ENCODE measurements around the gene SYDE1. TPM values are rescaled to one million over a fixed set of nuclear protein-coding genes. Genes with fewer than 3 reads are reported as not detected.

Gene SYDE1
- total RNA-seq, 1 experiment from 2014 or later = 47.7 TPM

GRCh38 chr19:15137777-15138176, 30.6 kb downstream of the SYDE1 start:
- intact Hi-C loops (cut with micrococcal nuclease; ENCODE audit: unreplicated experiment) (no loop called here), in situ Hi-C loops (cut with HindIII; ENCODE audit: low pct_unique_long_range_greater_than_20kb, low sequenced_read_pairs) (no loop called here)
- DNase-seq (ENCODE audit: low read depth, low spot score) (no peak), ATAC-seq (no peak)
- Histone ChIP-seq H3K27ac (ENCODE audit: low read length) (no peak overlapping the region), H3K36me3 (ENCODE audit: control insufficient read depth, insufficient read depth, low read length) (no peaks in the 10 kb centered on the region), H3K9me3 (ENCODE audit: control insufficient read depth, insufficient read depth, low read depth, low read length) (peaks cover 6% of the 10 kb centered on the region; the same call in 1 of the 2 replicates), H3K27me3 (ENCODE audit: control insufficient read depth, insufficient read depth, low read length) (no peaks in the 10 kb centered on the region), H3K4me1 (ENCODE audit: control insufficient read depth, insufficient read depth, low read length) (no peaks in the 10 kb centered on the region), H3K4me3 (ENCODE audit: low read depth in 2 of 2, low read length in 2 of 2) (no peak overlapping the region)
- POLR2A ChIA-PET = no interaction called here
- BruUV-seq (replicated peaks) = no TSS peak
- TF ChIP-seq REST (IDR thresholded peaks at IDR 0.05; ENCODE audit: insufficient read depth in 1 of 2, low read depth in 2 of 2, low read length in 1 of 2) = no peak
- CTCF ChIA-PET = no interaction called here

- BruUV-seq (replicated peaks) = no TSS peak
- Histone ChIP-seq H3K9me3 (ENCODE audit: control insufficient read depth, insufficient read depth, low read depth, low read length) (peaks cover 6% of the 10 kb centered on the region; the same call in 1 of the 2 replicates), H3K27ac (ENCODE audit: low read length) (no peak overlapping the region), H3K36me3 (ENCODE audit: control insufficient read depth, insufficient read depth, low read length) (no peaks in the 10 kb centered on the region), H3K4me1 (ENCODE audit: control insufficient read depth, insufficient read depth, low read length) (no peaks in the 10 kb centered on the region), H3K27me3 (ENCODE audit: control insufficient read depth, insufficient read depth, low read length) (no peaks in the 10 kb centered on the region), H3K4me3 (ENCODE audit: low read depth in 2 of 2, low read length in 2 of 2) (no peak overlapping the region)
- intact Hi-C loops (cut with micrococcal nuclease; ENCODE audit: unreplicated experiment) (no loop called here), in situ Hi-C loops (cut with HindIII; ENCODE audit: low pct_unique_long_range_greater_than_20kb, low sequenced_read_pairs) (no loop called here)
- ATAC-seq = no peak
- DNase-seq (ENCODE audit: low read depth, low spot score) = no peak
- ChIA-PET POLR2A (no interaction called here), CTCF (no interaction called here)
- TF ChIP-seq SIN3A (IDR thresholded peaks at IDR 0.05; ENCODE audit: borderline replicate concordance, insufficient read depth, low read depth, low read length) = no peak
- TF ChIP-seq POLR2AphosphoS5 (IDR thresholded peaks at IDR 0.05; ENCODE audit: low read depth, low read length) = no peak
- no peak for TF ChIP-seq TCF7L2 (IDR thresholded peaks at IDR 0.05; ENCODE audit: low read depth, low read length)
- no peak for TF ChIP-seq REST (IDR thresholded peaks at IDR 0.05; ENCODE audit: insufficient read depth in 1 of 2, low read depth in 2 of 2, low read length in 1 of 2)
- TF ChIP-seq, protein P1, sequence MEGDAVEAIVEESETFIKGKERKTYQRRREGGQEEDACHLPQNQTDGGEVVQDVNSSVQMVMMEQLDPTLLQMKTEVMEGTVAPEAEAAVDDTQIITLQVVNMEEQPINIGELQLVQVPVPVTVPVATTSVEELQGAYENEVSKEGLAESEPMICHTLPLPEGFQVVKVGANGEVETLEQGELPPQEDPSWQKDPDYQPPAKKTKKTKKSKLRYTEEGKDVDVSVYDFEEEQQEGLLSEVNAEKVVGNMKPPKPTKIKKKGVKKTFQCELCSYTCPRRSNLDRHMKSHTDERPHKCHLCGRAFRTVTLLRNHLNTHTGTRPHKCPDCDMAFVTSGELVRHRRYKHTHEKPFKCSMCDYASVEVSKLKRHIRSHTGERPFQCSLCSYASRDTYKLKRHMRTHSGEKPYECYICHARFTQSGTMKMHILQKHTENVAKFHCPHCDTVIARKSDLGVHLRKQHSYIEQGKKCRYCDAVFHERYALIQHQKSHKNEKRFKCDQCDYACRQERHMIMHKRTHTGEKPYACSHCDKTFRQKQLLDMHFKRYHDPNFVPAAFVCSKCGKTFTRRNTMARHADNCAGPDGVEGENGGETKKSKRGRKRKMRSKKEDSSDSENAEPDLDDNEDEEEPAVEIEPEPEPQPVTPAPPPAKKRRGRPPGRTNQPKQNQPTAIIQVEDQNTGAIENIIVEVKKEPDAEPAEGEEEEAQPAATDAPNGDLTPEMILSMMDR (IDR thresholded peaks at IDR 0.05) = no peak
Observed at GRCh38 chr19:15138427-15138826, 31.2 kb downstream of the SYDE1 start.
